ENCODE data around the gene TEPSIN. TPM values are rescaled to one million over a fixed set of nuclear protein-coding genes. Genes with fewer than 3 reads are reported as not detected.

The TEPSIN gene
- total and polyA plus RNA-seq, 11 donors: 6.8 to 16.0 (median 10.4) TPM

GRCh38 chr17:81182596-81182995, 56.3 kb downstream of the TEPSIN start:
- ATAC-seq: no peak
- intact Hi-C loops (cut with DNase I): no loop called here

GRCh38 chr17:81181811-81182185, 57.1 kb downstream of the TEPSIN start:
- Histone ChIP-seq H3K9me3 (no peaks in the 10 kb centered on the region), H3K4me3 (no peak overlapping the region), H3K27ac (no peak overlapping the region), H3K27me3 (peaks cover 0 to 6% (median 0%) of the 10 kb centered on the region in 9 donors), H3K36me3 (no peaks in the 10 kb centered on the region), H3K4me1 (peaks cover 0 to 6% (median 0%) of the 10 kb centered on the region in 12 donors)
- TF ChIP-seq CTCF (IDR thresholded peaks at IDR 0.05) (no peak), POLR2A (IDR thresholded peaks at IDR 0.05) (no peak)
- DNase-seq (no peak), ATAC-seq (no peak)
- intact Hi-C loops (cut with DNase I): no loop called here
- WGBS, 4 donors: 95 to 97% (median 96%) methylated on average over 10 to 19 of the region's 19 CpGs

More at GRCh38 chr17:81182596-81182995, 56.3 kb downstream of the TEPSIN start:
- Histone ChIP-seq H3K27ac (no peak overlapping the region), H3K4me3 (no peak overlapping the region), H3K9me3 (no peaks in the 10 kb centered on the region), H3K36me3 (no peaks in the 10 kb centered on the region), H3K27me3 (peaks cover 0 to 6% (median 0%) of the 10 kb centered on the region in 9 donors), H3K4me1 (peaks cover 0 to 6% (median 0%) of the 10 kb centered on the region in 12 donors)
- TF ChIP-seq CTCF (IDR thresholded peaks at IDR 0.05) (no peak), POLR2A (IDR thresholded peaks at IDR 0.05) (no peak)
- 79 to 86% (median 83%) methylated on average over 2 to 5 of the region's 5 CpGs for WGBS, 4 donors
- DNase-seq: no peak

- no peak for DNase-seq
- Histone ChIP-seq H3K4me3 (no peak overlapping the region), H3K27ac (no peak overlapping the region), H3K9me3 (no peaks in the 10 kb centered on the region), H3K27me3 (peaks cover 0 to 6% (median 0%) of the 10 kb centered on the region in 9 donors), H3K4me1 (peaks cover 0 to 6% (median 0%) of the 10 kb centered on the region in 12 donors), H3K36me3 (no peaks in the 10 kb centered on the region)
- intact Hi-C loops (cut with DNase I): no loop called here
- no peak for ATAC-seq
- 93 to 95% (median 93%) methylated on average over 42 to 49 of the region's 49 CpGs for WGBS, 4 donors
- TF ChIP-seq POLR2A (IDR thresholded peaks at IDR 0.05) (no peak), CTCF (IDR thresholded peaks at IDR 0.05) (no peak)
These were observed 57.7 kb downstream of the TEPSIN start for GRCh38 chr17:81180836-81181810.

- intact Hi-C loops (cut with DNase I): no loop called here
- H3K9me3 ChIP-seq: peaks cover 0 to 10% (median 0%) of the 10 kb centered on the region in 12 donors
- H3K27ac ChIP-seq: no peak overlapping the region
- no peak overlapping the region for H3K4me3 ChIP-seq
- 0 to 29% (median 24%) methylated on average over 5 to 12 of the region's 12 CpGs for WGBS, 4 donors
- TF ChIP-seq CTCF (IDR thresholded peaks at IDR 0.05): no peak
- no peak for TF ChIP-seq POLR2A (IDR thresholded peaks at IDR 0.05)
- ATAC-seq: peak in 3 of 4 donors; percentile 32 to 64 (median 53)
- H3K4me1 ChIP-seq: peaks cover 0 to 6% (median 0%) of the 10 kb centered on the region in 12 donors
- H3K27me3 ChIP-seq: peaks cover 0 to 6% (median 0%) of the 10 kb centered on the region in 9 donors
- H3K36me3 ChIP-seq: no peaks in the 10 kb centered on the region
- no peak for DNase-seq
These were observed 59.0 kb downstream of the TEPSIN start for GRCh38 chr17:81179861-81180260.

All from heart left ventricle (tissue), 16 donors.